ENCODE results near the gene ZBTB20.

GRCh38 chr3:114299421-114299820 lies 847.7 kb downstream of the ZBTB20 start:
- no peak for TF ChIP-seq BHLHE40 (IDR thresholded peaks at IDR 0.05; ENCODE audit: borderline replicate concordance in 1 of 2, low read depth in 2 of 2, low read length in 1 of 2)
- TF ChIP-seq REST (IDR thresholded peaks at IDR 0.05; ENCODE audit: low read depth, low read length) = no peak
- TF ChIP-seq KDM1A (IDR thresholded peaks at IDR 0.05; ENCODE audit: borderline replicate concordance) = no peak
- peak; percentile 19 to 33 (median 22); a peak in 2 of 6 replicates for TF ChIP-seq CTCF (IDR thresholded peaks at IDR 0.05 in 2 of 3, conservative IDR thresholded peaks at IDR 0.05 in 1 of 3; ENCODE audit: control insufficient read depth in 2 of 3, extremely low read depth in 1 of 3, insufficient read depth in 1 of 3, low read depth in 3 of 3, low read length in 3 of 3)
- TF ChIP-seq MAX (IDR thresholded peaks at IDR 0.05; ENCODE audit: low read depth, low read length) = no peak
- TF ChIP-seq RAD21 (IDR thresholded peaks at IDR 0.05; ENCODE audit: insufficient read depth, low read depth, low read length) = no peak
